CD14-positive monocyte (primary cell): ENCODE measurements around the gene TMEM45A. TPM values are rescaled to one million over a fixed set of nuclear protein-coding genes. Genes with fewer than 3 reads are reported as not detected.
"Not testable (repeated sequence)": the region's sequence is repeated elsewhere in the genome, so short reads cannot be mapped to it uniquely, and the experiment has no call there.

Experiments used
- DNase-seq, 3 donors: peaks; one replicate each; pipeline ENCODE4 v3.0.0-alpha.2; 2011 to 2022
- H2AFZ ChIP-seq: 2 replicates; pipeline ENCODE4 v1.6.0; 2012; ENCODE audit warnings: mild to moderate bottlenecking, low read depth, low read length, inconsistent platforms; ENCODE audit not compliant: insufficient read depth, poor library complexity, severe bottlenecking
- H3K27ac ChIP-seq, 2 donors: 1 replicate in 1 of 2; 2 replicates in 1 of 2; pipeline ENCODE4 v1.5.1; 2012 to 2013; ENCODE audit warnings: low read length in 2 of 2, control low read depth in 1 of 2, inconsistent platforms in 1 of 2, low read depth in 1 of 2, mild to moderate bottlenecking in 1 of 2
- H3K27me3 ChIP-seq, 2 donors: one replicate each; pipeline versions ENCODE4 v1.6.0 to v1.6.1; 2011 to 2013; ENCODE audit warnings: low read length in 2 of 2; ENCODE audit not compliant: control insufficient read depth in 2 of 2, insufficient read depth in 2 of 2
- H3K36me3 ChIP-seq, 2 donors: replicated peaks in 1 of 2; 1 replicate in 1 of 2; 2 replicates in 1 of 2; pipeline versions ENCODE4 v1.5.1 to v1.6.1; 2012 to 2013; ENCODE audit warnings: low read length in 2 of 2, control low read depth in 1 of 2, inconsistent platforms in 1 of 2, mild to moderate bottlenecking in 1 of 2; ENCODE audit not compliant: insufficient read depth in 2 of 2, control insufficient read depth in 1 of 2
- H3K4me1 ChIP-seq, 2 donors: 1 replicate in 1 of 2; 2 replicates in 1 of 2; pipeline versions ENCODE4 v1.5.1 to v1.6.1; 2012 to 2013; ENCODE audit warnings: low read length in 2 of 2, control low read depth in 1 of 2, inconsistent platforms in 1 of 2, mild to moderate bottlenecking in 1 of 2, moderate library complexity in 1 of 2; ENCODE audit not compliant: insufficient read depth in 2 of 2, control insufficient read depth in 1 of 2
- H3K4me2 ChIP-seq: replicated peaks from 2 replicates; pipeline ENCODE3; 2012; ENCODE audit warnings: low read length, moderate library complexity, mild to moderate bottlenecking; ENCODE audit not compliant: poor library complexity, severe bottlenecking; ENCODE audit errors: extremely low read depth
- H3K4me3 ChIP-seq, 3 experiments: fragments of 200-600 bp in 1 of 3; sonication (generic) in 1 of 3; replicated peaks in 1 of 3; 1 replicate in 2 of 3; 2 replicates in 1 of 3; pipeline ENCODE4 v1.5.1; 2011 to 2013; ENCODE audit warnings: low read length in 3 of 3, mild to moderate bottlenecking in 3 of 3, control low read depth in 2 of 3, low read depth in 2 of 3, inconsistent platforms in 1 of 3, moderate library complexity in 1 of 3
- H3K79me2 ChIP-seq: 2 replicates; pipeline ENCODE4 v1.6.0; 2012; ENCODE audit warnings: mild to moderate bottlenecking, control low read depth, inconsistent platforms, low read length, moderate library complexity; ENCODE audit not compliant: insufficient read depth
- H3K9ac ChIP-seq: 2 replicates; pipeline ENCODE4 v1.6.0; 2017; ENCODE audit warnings: low read length, mild to moderate bottlenecking; ENCODE audit not compliant: insufficient read depth, poor library complexity, severe bottlenecking
- H3K9me3 ChIP-seq, 2 donors: replicated peaks in 1 of 2; 1 replicate in 1 of 2; 2 replicates in 1 of 2; pipeline versions ENCODE4 v1.5.1 to v1.6.1; 2012 to 2013; ENCODE audit warnings: low read length in 2 of 2, control low read depth in 1 of 2; ENCODE audit not compliant: control insufficient read depth in 1 of 2, insufficient read depth in 1 of 2
- H4K20me1 ChIP-seq: 2 replicates; pipeline ENCODE4 v1.6.0; 2012; ENCODE audit warnings: mild to moderate bottlenecking, low read length, control low read depth, moderate library complexity; ENCODE audit not compliant: insufficient read depth
- H3K27ac Mint-ChIP-seq, 7 donors: one replicate each; pipeline ENCODE4 v1.8.0; 2020; ENCODE audit warnings: mild to moderate bottlenecking in 7 of 7, mixed read lengths in 7 of 7, moderate library complexity in 6 of 7, inconsistent platforms in 2 of 7
- H3K27me3 Mint-ChIP-seq, 3 donors: one replicate each; pipeline ENCODE4 v1.8.0; 2021 to 2022; ENCODE audit warnings: low read depth in 3 of 3, mild to moderate bottlenecking in 3 of 3, mixed read lengths in 3 of 3, moderate library complexity in 3 of 3, inconsistent platforms in 1 of 3
- H3K36me3 Mint-ChIP-seq, 2 donors: one replicate each; pipeline ENCODE4 v1.8.0; 2020; ENCODE audit warnings: mixed read lengths in 2 of 2, inconsistent platforms in 1 of 2, mild to moderate bottlenecking in 1 of 2
- H3K4me1 Mint-ChIP-seq: one replicate; pipeline ENCODE4 v1.8.0; 2020; ENCODE audit warnings: mild to moderate bottlenecking, mixed read lengths
- H3K4me3 Mint-ChIP-seq, 2 donors: one replicate each; pipeline ENCODE4 v1.8.0; 2020; ENCODE audit warnings: mild to moderate bottlenecking in 2 of 2, mixed read lengths in 2 of 2, moderate library complexity in 1 of 2
- H3K9me3 Mint-ChIP-seq, 7 donors: one replicate each; pipeline ENCODE4 v1.8.0; 2020 to 2022; ENCODE audit warnings: mixed read lengths in 7 of 7, mild to moderate bottlenecking in 6 of 7, moderate library complexity in 6 of 7, inconsistent platforms in 2 of 7
- WGBS: methylation state at CpG from one replicate; pipeline ENCODE4 v1.1.5; 2013; ENCODE audit warnings: missing lambda C conversion rate; ENCODE audit not compliant: insufficient coverage; 5-methylcytosine and 5-hydroxymethylcytosine counted together
- intact Hi-C, 2 donors: fragments of 100-400 bp; cut with micrococcal nuclease; formaldehyde crosslinking; loops; one replicate each; pipeline versions ENCODE4 v1.15.0 to v1.15.1; 2023
- polyA plus RNA-seq, 3 donors: library from polyadenylated mRNA; depleted of rRNA in 1 of 3; unstranded in 2 of 3; stranded (reverse) in 1 of 3; fragments of 300-500 nt in 2 of 3; fragments of >200 nt in 1 of 3; fragmentation: Illumina TruSeq in 2 of 3; gene quantifications; 1 replicate in 2 of 3; 2 replicates in 1 of 3; pipeline ENCODE4 v1.2.3, GENCODE V29; 2012 to 2021
- TF ChIP-seq, protein P1 (sequence below): fragments of 200-600 bp; IDR thresholded peaks from one replicate; pipeline ENCODE4 v1.8.0; 2022; ENCODE audit warnings: antibody characterized with exemption, mild to moderate bottlenecking

Gene TMEM45A
- polyA plus RNA-seq, 3 donors, result 0.03 to 1.5 (median 0.97) TPM

DNA sequence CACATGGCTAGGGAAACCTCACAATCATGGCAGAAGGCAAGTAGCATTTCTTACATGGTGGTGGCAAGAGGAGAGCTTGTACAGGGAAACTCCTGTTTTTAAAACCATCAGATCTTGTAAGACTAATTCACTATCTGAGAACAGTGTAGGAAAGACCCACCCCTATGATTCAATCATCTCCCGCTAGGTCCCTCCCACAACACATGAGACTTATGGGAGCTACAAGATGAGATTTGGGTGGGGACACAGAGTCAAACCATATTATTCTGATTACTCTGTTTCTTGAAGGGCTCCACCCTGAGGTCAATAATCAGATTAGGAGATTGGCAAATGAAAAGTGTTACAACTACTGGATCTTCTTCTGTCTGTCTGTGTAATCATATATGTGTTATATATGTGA is 21.5 kb upstream of the TMEM45A start:
- WGBS, result no CpG with 5 or more reads among the region's 1 CpG
- Mint-ChIP-seq H3K27me3 (peaks cover 0 to 4% (median 0%) of the 10 kb centered on the region in 3 donors), H3K27ac (no peak overlapping the region), H3K4me1 (peaks cover 10% of the 10 kb centered on the region), H3K36me3 (peaks cover 0 to 4% of the 10 kb centered on the region in 2 donors), H3K4me3 (no peak overlapping the region), H3K9me3 (peaks cover 16 to 25% (median 19%) of the 10 kb centered on the region in 7 donors)
- Histone ChIP-seq H3K36me3 (no peaks in the 10 kb centered on the region), H3K79me2 (no peaks in the 10 kb centered on the region), H3K4me2 (no peak overlapping the region), H3K4me1 (peaks cover 10 to 12% of the 10 kb centered on the region in 2 donors), H4K20me1 (no peaks in the 10 kb centered on the region), H3K9me3 (peaks cover 7 to 8% of the 10 kb centered on the region in 2 donors), H3K9ac (no peak overlapping the region), H2AFZ (no peak overlapping the region), H3K27ac (no peak overlapping the region), H3K27me3 (no peaks in the 10 kb centered on the region), H3K4me3 (no peak overlapping the region)
- no peak for DNase-seq
- intact Hi-C loops, result no loop called here
- TF ChIP-seq, protein P1, sequence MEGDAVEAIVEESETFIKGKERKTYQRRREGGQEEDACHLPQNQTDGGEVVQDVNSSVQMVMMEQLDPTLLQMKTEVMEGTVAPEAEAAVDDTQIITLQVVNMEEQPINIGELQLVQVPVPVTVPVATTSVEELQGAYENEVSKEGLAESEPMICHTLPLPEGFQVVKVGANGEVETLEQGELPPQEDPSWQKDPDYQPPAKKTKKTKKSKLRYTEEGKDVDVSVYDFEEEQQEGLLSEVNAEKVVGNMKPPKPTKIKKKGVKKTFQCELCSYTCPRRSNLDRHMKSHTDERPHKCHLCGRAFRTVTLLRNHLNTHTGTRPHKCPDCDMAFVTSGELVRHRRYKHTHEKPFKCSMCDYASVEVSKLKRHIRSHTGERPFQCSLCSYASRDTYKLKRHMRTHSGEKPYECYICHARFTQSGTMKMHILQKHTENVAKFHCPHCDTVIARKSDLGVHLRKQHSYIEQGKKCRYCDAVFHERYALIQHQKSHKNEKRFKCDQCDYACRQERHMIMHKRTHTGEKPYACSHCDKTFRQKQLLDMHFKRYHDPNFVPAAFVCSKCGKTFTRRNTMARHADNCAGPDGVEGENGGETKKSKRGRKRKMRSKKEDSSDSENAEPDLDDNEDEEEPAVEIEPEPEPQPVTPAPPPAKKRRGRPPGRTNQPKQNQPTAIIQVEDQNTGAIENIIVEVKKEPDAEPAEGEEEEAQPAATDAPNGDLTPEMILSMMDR, result no peak

- DNase-seq, result no peak
- Histone ChIP-seq H3K9me3 (peaks cover 7 to 8% of the 10 kb centered on the region in 2 donors), H3K79me2 (no peaks in the 10 kb centered on the region), H2AFZ (no peak overlapping the region), H3K36me3 (no peaks in the 10 kb centered on the region), H3K27me3 (no peaks in the 10 kb centered on the region), H3K4me3 (no peak overlapping the region), H3K27ac (no peak overlapping the region), H4K20me1 (no peaks in the 10 kb centered on the region), H3K4me1 (peaks cover 5 to 7% of the 10 kb centered on the region in 2 donors), H3K9ac (no peak overlapping the region), H3K4me2 (no peak overlapping the region)
- WGBS, result no CpG with 5 or more reads among the region's 2 CpGs
- Mint-ChIP-seq H3K9me3 (peaks cover 16 to 25% (median 19%) of the 10 kb centered on the region in 7 donors), H3K36me3 (peaks cover 0 to 4% of the 10 kb centered on the region in 2 donors), H3K27ac (no peak overlapping the region), H3K4me1 (peaks cover 5% of the 10 kb centered on the region), H3K27me3 (peaks cover 0 to 4% (median 0%) of the 10 kb centered on the region in 3 donors), H3K4me3 (no peak overlapping the region)
- TF ChIP-seq, protein P1, result no peak
- intact Hi-C loops, result no loop called here
Measured at GRCh38 chr3:100471444-100471843, 21.0 kb upstream of the TMEM45A start.

DNA sequence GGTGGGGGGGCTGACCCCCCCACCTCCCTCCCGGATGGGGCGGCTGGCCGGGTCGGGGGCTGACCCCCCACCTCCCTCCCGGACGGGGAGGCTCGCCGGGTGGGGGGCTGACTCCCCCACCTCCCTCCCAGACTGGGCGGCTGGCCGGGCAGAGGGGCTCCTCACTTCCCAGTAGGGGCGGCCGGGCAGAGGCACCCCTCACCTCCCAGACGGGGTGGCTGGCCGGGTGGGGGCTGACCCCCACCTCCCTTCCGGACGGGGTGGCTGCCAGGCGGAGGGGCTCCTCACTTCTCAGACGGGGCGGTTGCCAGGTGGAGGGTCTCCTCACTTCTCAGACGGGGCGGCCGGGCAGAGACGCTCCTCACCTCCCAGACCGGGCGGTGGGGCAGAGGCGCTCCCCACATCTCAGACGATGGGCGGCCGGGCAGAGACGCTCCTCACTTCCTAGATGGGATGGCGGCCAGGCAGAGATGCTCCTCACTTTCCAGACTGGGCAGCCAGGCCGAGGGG is 14.5 kb upstream of the TMEM45A start:
- H3K9me3 Mint-ChIP-seq, H3K27ac ChIP-seq, H3K9ac ChIP-seq, H3K36me3 ChIP-seq, H3K4me3 ChIP-seq, H3K4me3 Mint-ChIP-seq, H3K4me2 ChIP-seq, H3K27ac Mint-ChIP-seq, H4K20me1 ChIP-seq, intact Hi-C loops, H3K27me3 ChIP-seq, H3K79me2 ChIP-seq, H3K9me3 ChIP-seq, H2AFZ ChIP-seq, DNase-seq, H3K27me3 Mint-ChIP-seq, H3K36me3 Mint-ChIP-seq, H3K4me1 ChIP-seq, H3K4me1 Mint-ChIP-seq: not testable (repeated sequence)
- WGBS, result 96% methylated on average over 19 of the region's 32 CpGs
